HG02884 (cell line): ENCODE measurements around the gene PARM1.

ENCODE experiments used
- ATAC-seq: cut with Tn5 transposase; IDR thresholded peaks from one replicate; pipeline ENCODE4 v1.9.1; 2021; ENCODE audit warnings: mild to moderate bottlenecking, moderate library complexity; ENCODE audit not compliant: unreplicated experiment

The PARM1 gene

DNA sequence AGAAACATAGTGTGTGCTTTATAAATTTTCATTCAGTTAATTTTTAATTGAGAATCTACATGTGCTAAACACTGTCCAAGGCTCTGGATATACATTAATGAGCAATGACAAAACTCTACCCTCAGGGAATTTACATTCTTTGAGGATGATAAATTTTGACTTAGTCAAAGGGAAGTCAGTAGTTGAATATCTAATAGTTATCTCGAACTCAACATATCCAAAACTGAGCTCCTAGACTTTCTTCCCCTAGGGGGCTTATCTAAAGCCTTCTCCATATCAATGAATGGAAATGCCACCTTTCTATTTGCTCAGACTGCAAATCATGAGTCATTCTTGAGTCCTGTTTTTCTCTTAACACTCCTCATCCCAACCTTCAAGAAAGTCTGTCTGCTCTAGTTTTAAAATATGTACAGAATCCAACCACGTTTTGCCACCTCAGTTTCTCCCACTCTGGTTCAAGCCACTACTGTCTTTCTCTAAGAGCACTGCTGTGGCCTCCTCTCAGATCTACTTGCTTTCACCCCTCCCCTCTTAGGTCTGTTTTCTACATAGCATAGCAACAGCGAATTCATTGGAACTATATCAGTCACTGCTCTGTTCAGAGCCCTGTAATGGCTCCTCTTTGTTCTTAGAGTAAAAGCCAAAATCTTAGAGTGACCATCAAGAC lies 9.5 kb downstream of the PARM1 start:
- ATAC-seq, result peak; percentile 29

GRCh38 chr4:74942918-74943253 lies 10.0 kb downstream of the PARM1 start:
- peak; percentile 55 for ATAC-seq

- ATAC-seq, result peak; percentile 42
These were observed 11.5 kb downstream of the PARM1 start for GRCh38 chr4:74944354-74944793.

GRCh38 chr4:74946196-74946595 lies 13.3 kb downstream of the PARM1 start:
- ATAC-seq, result no peak

DNA sequence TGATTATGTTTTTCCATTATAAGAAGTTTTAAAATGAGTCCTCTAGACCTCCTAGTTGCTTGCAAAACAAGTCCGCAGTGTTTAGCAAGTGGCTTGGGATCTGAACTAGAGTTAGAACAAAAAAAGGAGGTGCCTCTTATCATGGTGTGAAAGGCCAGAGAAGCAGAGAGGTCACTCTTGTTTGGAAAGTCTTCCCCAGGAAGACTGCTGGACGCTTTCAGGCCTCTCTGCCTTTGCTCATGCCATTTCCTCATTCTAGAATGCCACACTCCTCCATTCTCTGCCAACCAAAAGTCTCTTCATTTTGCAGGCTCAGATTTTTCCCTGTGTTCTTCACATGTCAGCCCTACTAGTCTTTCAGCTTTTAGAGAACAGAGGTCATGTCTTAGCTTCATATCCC lies 14.9 kb downstream of the PARM1 start:
- no peak for ATAC-seq

DNA sequence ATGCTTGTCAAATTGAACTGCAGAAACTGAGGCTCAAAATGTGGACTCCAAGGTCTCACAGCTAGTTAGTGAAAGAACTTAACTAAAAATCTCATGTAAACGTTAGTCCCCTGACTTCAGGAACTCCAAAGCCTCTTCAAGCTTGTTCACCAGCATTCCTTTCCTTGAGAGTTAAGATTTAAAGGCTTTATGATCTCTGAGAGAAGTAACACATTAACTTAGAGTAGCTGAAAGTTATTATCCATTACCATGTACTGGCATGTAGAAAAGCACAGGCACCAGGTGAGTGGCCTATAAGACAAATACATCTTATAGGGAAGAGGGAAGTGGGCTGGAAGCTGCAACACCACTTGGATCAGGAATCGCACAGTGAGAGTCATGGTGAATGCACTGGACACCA lies 15.3 kb downstream of the PARM1 start:
- no peak for ATAC-seq

DNA sequence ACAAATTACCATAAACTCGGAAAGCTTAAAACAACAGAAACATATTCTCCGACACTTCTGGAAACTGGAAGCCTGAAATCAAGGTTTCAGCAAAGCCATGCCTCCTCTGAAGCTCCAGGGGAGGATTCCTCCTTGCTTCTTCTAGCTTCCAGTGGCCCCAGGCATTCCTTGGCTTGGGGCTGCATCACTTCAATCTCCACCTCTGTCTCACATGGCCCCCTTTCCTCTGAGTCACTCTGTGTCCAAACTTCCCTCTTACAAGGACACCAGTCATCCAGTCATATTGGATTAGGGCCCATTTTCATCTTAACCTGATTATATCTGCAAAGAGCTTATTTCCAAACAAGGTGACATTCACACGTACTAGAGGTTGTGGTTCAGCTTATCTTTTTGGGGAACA lies 17.3 kb downstream of the PARM1 start:
- no peak for ATAC-seq

DNA sequence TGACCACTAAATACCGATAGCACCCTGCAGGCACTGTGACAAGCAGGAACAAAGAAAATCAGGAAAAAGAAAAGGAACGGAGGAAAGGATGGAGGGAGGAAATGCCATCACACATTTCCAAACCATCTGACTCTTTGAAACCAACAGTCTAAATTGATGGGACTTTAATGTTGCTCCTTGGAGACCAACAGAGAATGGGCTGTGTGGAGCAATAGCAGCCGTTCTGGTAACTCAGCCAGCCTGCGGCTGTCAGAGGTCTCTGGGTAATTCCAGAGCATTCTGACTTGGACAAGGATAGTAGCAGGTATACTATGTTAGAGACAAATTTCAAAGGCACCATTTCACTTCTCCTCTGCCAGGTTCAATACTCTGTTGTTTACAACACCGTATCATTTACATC lies 18.0 kb downstream of the PARM1 start:
- no peak for ATAC-seq

GRCh38 chr4:74953647-74954046 lies 20.7 kb downstream of the PARM1 start:
- ATAC-seq, result no peak

GRCh38 chr4:74958881-74959280 lies 26.0 kb downstream of the PARM1 start:
- ATAC-seq, result no peak

DNA sequence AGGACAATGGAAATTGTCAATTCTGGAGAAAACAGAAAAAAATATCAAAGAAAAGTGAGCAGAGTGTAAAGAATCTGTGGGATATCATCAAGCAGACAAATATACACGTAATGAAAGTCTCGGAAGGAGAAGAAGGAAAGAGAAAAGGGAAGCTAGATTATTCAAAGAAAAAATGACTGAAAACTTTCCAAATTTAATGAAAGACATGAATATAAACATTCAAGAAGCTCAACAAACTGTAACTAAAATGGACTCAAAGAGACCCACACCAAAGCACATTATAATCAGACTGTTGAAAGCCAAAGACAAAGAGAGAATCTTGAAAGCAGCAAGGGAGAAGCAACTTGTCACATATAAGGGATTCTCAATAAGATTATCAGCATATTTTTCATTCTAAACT lies 28.3 kb downstream of the PARM1 start:
- no peak for ATAC-seq

DNA sequence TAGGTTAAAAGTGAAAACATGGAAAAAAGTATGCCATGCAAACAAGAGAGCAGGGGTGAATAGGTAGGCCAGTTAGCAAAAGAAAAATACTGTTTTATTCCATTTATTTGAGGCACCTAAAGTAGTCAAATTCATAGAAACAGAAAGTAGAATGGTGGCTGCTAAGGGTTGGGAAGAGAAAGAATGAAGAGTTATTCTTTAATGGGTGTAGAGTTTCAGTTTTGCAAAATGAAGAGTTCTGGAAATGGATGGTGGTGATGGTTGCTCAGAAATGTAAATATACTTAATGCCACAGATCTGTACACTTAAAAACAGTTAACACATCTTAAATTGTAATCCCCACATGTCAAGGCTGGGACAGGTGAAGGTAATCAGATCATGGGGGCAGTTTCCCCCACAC lies 29.7 kb downstream of the PARM1 start:
- no peak for ATAC-seq

DNA sequence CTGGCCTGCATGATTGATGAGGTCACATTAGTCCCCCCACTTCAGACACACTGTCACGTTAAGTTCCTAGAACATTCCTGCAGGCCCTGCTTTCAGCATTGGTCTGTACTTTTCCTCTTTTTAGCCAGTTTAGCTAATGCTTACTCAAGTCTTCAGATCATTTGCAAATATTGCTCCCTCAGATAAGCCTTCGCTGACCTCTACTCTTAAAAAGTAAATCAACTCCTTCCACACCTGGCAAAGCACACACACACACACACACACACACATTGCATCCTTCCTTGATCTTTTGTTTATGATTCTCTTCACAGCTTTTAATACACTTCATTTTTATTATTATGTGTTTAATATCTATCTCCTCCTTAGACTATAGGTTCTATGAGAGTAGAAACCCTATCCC lies 31.4 kb downstream of the PARM1 start:
- ATAC-seq, result no peak

DNA sequence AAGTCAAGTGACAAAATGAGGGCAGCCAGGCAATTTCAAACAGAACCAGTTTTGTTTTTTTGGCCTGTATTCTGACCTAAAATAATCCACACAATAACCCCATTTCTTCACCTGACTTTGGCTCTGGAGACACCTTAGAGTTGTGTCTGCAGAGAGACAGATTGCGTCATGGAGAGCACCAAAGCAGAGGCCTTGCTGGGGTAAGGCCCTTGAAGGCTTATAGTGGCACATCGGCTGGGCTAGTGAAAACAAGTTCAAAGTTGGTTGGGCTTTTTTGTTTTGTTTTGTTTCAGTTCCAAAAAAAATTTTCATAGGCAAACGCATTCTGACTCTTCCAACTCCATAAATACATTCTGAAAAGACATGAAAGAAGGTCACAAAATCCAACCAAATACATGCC lies 34.4 kb downstream of the PARM1 start:
- ATAC-seq, result no peak

GRCh38 chr4:74968456-74969164 lies 35.7 kb downstream of the PARM1 start:
- ATAC-seq, result peak; percentile 88

GRCh38 chr4:74969507-74970474 lies 36.9 kb downstream of the PARM1 start:
- no peak for ATAC-seq

GRCh38 chr4:74970577-74970976 lies 37.7 kb downstream of the PARM1 start:
- no peak for ATAC-seq

DNA sequence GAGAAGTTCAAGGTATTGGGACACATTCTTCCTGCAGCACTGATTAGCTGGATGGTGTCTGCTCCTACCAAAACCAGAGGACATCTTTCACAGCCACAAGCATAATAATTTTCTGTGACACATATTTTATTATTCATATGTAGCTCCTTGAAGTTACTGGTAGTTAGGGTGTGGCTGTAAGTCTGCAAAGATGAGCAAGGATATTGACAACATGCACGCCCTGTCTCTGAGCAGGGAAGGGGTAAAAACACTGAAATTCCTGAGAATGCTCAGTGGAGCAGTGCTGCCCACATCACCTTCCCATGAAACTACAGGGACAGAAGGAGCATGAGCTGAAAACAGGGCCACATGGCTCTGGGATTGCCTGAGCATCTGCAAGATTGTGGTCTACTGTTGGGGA lies 38.9 kb downstream of the PARM1 start:
- ATAC-seq, result no peak

DNA sequence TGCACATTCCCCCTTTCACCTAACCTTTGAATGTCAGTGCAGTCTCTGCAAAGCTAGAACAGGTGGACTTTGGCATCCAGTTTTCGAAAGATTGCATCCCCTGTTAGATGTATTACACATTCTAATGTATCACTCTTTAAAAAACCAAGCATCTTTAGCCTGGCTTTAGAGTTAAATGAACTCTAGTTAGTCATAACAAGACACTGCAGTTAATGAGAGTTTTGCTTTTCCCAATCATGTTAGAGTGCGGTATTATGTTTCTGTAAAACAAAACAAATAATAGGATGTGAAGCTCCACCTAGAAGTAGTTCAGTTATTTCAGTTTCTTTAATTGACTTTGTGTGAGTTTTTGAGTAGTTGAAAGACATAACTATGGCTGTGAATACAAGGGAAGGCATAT lies 42.2 kb downstream of the PARM1 start:
- ATAC-seq, result no peak

- no peak for ATAC-seq
These were observed 43.2 kb downstream of the PARM1 start for GRCh38 chr4:74975848-74976824.
